DMS79 (cell line): Measurements from ENCODE around the gene GGNBP2.
"Not testable (repeated sequence)": the region's sequence is repeated elsewhere in the genome, so short reads cannot be mapped to it uniquely, and the experiment has no call there.

ENCODE experiments used
- DNase-seq: peaks from one replicate; lab custom pipeline; 2025; lab: John Stamatoyannopoulos, UW

GGNBP2 gene

GRCh38 chr17:36600936-36601302 lies 56.2 kb downstream of the GGNBP2 start:
- DNase-seq, result no peak

- peak; percentile 74 for DNase-seq
These were observed 56.7 kb downstream of the GGNBP2 start, which contains the start of gene MRM1 for GRCh38 chr17:36601303-36602029. Gene MRM1, plus strand, starts transcription at chr17:36601583. Its CDS starts 228 bp downstream, at chr17:36601811.

- DNase-seq, result peak; percentile 12
These were observed 57.5 kb downstream of the GGNBP2 start for GRCh38 chr17:36602030-36602748.

- DNase-seq, result peak; percentile 43
These were observed 58.2 kb downstream of the GGNBP2 start for GRCh38 chr17:36602924-36603384.

- not testable (repeated sequence) for DNase-seq
These were observed 60.3 kb downstream of the GGNBP2 start for GRCh38 chr17:36605028-36605427.

GRCh38 chr17:36608280-36608679 lies 63.6 kb downstream of the GGNBP2 start:
- DNase-seq, result no peak

- DNase-seq, result no peak
These were observed 64.2 kb downstream of the GGNBP2 start for GRCh38 chr17:36608794-36609497.

GRCh38 chr17:36609498-36609862 lies 64.8 kb downstream of the GGNBP2 start:
- DNase-seq, result no peak

- DNase-seq, result no peak
These were observed 65.8 kb downstream of the GGNBP2 start for GRCh38 chr17:36610474-36610873.

- no peak for DNase-seq
These were observed 66.8 kb downstream of the GGNBP2 start for GRCh38 chr17:36611345-36612072.

GRCh38 chr17:36612323-36612722 lies 67.6 kb downstream of the GGNBP2 start:
- no peak for DNase-seq

- no peak for DNase-seq
These were observed 68.4 kb downstream of the GGNBP2 start for GRCh38 chr17:36613155-36613554.

- DNase-seq, result no peak
These were observed 69.4 kb downstream of the GGNBP2 start for GRCh38 chr17:36614081-36614480.

GRCh38 chr17:36614933-36615332 lies 70.2 kb downstream of the GGNBP2 start:
- no peak for DNase-seq

- DNase-seq, result no peak
These were observed 71.6 kb downstream of the GGNBP2 start for GRCh38 chr17:36616061-36617029.

GRCh38 chr17:36617773-36618172 lies 73.1 kb downstream of the GGNBP2 start:
- no peak for DNase-seq

- DNase-seq, result no peak
These were observed 78.6 kb downstream of the GGNBP2 start for GRCh38 chr17:36623281-36623680.

- no peak for DNase-seq
These were observed 80.5 kb downstream of the GGNBP2 start for GRCh38 chr17:36625188-36625587.

GRCh38 chr17:36627101-36627500 lies 82.4 kb downstream of the GGNBP2 start:
- DNase-seq, result peak; percentile 37

GRCh38 chr17:36628576-36628975 lies 83.9 kb downstream of the GGNBP2 start:
- no peak for DNase-seq
